NCI-H345 treated with DMSO at 0.1 percent for 48 hours (cell line): ENCODE measurements around the gene ZNF768.
A peak's percentile ranks its signal among the peaks of the same experiment; 100 is the strongest.

Source experiments
- DNase-seq: peaks from one replicate; lab custom pipeline; 2025; ENCODE audit not compliant: unreplicated experiment; lab: John Stamatoyannopoulos, UW

ZNF768 gene

DNA sequence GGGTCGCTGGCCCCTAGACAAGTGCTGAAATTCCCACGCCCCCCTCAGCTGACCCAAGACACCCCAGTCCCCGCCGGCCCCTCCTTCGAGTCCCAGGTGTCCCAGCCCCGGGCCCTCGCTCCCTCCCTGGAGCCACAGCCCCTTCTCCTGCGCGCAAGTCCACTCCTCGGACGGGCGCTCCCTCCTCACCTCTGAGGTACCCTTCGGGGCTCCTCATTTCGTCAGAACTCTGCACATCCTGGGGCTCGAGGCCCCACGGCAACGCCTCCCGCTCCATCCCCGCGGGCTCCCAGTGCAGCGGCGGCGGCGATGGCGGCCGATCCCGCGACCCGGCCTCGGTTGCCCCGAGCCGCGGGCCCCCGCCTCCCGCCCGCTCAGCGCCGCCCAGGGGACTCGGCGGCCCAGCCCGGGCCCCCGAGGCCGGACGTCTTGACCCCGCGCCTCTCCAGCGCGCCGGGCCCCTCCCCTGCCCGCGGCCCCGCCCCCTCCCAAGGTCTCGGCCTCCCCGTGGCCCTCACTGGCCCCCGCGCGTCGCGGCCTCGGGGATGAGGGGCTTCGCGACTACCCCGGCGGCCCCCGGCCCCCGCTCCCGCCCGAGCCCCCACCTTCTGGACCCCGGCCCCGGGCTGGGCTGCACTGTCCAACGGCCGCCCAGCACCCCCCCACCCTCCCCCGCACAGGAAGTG lies at the start of gene ZNF768:
Gene ZNF768 (minus strand): TSS at position 430 of the 686 bp plus-strand sequence. CDS start 153 bp downstream, at position 277.
- DNase-seq, result no peak

DNA sequence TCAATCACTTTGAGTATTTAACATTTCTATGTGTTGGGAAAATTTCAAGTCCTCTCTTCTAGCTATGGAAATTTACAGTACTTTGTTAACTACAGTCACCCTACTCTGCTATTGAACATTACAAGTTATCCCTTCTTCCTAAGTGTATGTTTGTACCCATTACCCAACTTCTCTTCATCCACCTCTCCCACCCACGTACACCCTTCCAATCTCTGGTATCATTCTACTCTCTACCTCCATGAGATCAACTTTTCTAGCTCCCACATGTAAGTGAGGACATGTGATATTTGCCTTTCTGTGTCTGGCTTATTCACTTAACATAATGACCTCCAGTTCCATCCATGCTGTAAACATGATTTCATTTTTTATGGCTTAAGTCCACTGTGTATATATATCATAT lies 48.3 kb upstream of the ZNF768 start:
- no peak for DNase-seq

DNA sequence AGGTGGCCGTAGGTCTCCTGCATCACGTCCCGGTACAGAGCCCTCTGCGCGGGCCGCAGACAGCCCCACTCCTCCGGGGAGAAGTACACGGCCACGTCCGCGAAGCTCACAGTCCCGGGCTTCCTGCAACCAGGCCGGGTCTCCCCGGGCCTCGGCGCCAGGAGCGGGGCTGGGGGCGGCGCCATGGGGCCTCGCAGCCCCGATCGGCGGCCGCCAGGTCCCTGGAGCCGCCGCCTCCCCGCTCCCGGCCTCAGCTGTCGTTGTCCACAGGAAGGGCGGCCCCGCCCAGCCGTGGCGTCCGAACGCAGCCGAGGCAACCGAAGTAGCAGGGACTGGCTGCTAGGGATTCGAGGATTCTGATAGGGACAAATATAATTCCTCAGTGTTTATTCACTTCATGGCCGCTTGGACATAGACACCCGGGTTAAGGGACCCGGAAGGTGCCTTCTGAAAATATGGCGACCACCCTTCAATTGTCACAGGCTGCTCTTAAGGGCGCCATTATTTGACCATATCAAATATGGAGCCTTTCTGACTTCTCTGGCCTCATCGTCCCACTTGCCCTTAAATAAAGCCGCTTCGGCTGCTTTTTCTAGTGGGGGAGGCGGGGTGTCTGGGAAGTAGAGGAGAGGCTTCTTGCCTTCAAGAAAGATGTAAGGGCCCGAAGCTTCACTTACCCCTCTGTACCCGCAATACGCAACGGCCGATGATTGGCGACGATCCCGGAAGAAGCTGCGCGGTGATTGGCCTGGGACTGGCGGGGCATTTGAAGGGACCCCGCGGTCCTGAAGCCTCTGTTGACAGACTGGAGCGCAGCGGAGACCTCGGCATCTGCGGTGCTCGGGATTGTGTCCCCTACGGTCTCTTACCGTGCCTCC lies 45.3 kb upstream of the ZNF768 start, which contains the start of gene ZNF688:
Gene ZNF688 (minus strand): TSS at position 270 of the 878 bp plus-strand sequence. CDS start 85 bp downstream, at position 185.
- DNase-seq, result peak; percentile 98

DNA sequence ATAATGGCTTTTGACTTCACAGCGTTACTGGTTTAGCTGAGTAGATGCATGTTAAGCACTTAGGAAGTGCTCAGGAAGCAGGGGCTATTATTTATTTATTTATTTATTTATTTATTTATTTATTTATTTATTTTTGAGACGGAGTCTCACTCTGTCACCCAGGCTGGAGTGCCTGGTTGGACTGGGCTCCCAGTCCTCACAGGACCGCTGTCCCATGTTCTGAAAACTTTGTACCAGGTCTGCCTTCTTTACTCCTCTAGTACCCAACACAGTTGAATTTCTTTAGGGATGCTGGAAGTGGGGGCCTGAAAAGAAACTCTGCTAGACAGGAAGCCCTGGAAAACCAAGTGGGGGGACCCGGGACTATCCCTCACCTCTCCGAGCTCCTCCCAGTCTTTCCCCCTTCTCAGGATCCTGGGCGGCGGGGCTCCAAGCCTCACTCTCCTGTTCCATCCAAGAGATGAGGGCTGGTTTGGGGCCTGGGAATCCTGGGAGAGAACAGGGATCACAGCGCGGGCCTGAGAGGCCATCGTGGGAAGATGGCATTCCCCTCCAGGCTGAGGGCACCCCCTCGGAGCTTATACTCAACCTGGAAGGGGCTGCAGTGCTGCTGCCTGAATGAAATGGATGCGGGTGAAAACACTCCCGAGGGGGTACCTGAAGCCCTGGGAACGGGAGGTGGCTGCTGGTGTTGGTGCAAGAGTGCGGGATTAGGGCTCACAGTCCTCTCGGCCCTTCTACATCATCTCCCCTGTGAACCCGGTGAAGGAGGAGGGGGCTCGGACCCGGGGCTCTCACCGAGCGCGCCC lies 44.5 kb upstream of the ZNF768 start:
- DNase-seq, result no peak

DNA sequence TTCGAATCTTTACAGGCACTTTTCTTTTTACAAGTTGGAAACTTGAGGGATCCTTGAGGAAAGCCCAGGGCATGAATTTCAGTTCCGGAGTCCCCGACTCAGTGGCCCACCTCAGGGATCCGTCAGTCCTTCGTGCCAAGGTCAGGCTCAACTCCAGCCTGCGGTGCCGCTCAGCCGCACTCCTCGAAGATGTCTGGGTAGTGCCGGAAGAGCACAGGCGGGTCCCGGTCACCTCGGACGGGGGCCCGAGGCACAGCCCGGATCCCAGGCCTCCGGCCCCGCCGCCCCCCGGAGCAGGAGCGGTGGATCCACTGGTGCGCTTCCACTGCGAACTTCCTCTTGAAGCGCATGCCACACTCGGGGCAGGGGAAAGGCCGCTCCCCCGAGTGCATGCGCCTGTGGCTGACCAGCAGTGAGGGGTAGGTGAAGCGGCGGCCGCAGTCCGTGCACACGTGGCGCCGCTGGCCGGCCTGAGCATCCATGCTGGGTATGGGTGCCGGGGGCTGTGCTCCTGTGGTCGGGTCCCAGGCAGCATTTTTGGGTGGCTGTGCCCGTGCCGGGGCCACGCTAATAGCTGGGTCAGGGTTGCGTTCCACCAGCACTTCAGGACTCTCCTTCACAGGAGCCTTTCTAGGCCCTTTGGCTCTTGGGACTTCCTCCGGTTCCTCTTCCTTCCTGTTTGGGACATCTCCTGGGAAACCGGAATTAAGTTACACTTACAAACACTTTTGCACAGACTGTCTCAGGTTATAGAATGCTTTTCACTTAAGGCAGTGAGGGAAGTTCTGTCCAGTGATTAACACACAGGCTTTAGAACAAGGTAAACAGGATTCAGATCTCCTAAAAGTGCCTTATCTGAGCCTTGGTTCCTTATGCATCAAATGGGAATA lies 43.6 kb upstream of the ZNF768 start:
- DNase-seq, result no peak

DNA sequence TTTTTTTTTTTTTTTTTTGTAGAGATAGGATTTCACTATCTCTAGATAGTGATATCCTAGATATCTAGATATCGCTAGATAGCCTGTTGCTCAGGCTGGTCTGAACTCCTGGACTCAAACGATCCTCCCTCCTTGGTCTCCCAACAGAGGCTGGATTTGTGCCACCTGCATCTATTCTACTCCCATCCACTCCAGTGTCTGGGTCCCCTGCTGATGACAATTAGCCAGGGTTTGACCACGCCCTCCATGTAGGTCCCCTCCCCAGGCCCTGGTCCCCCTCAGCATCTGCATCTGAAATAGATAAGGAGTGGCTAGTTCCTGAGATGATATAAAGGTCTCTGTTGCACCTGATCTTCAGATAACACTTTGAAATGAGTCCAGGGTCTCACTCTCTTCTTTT lies 42.9 kb upstream of the ZNF768 start:
- DNase-seq, result no peak

DNA sequence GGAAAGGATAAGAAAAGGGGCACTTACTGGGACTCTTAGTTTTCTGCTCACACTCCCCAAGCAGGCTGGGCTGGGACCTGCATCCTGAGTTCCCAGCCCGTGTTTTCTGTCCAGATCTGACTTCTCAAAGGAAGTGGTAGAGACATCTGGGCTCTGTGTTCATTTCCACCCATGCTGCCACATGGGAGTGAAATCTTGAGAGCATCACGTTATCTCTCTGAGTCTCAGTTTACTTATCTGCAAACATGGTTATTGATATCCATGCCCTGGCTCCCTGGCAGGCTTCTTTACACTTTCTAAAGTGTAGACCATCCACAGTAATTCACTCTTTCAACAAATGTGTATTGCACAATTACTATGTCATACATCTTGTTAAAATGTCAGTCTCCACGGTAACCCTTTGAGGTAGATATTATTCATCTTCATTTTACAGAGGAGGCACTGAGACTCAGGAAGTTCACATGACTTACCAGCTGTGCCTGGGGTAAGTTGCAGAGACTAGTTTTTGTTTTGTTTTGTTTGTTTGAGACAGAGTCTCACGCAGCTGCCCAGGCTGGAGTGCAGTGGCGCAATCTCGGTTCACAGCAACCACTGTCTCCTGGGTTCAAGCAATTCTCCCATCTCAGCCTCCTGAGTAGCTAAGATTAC lies 41.7 kb upstream of the ZNF768 start:
- DNase-seq, result no peak

GRCh38 chr16:30567160-30567990 lies 41.0 kb upstream of the ZNF768 start:
- no peak for DNase-seq

DNA sequence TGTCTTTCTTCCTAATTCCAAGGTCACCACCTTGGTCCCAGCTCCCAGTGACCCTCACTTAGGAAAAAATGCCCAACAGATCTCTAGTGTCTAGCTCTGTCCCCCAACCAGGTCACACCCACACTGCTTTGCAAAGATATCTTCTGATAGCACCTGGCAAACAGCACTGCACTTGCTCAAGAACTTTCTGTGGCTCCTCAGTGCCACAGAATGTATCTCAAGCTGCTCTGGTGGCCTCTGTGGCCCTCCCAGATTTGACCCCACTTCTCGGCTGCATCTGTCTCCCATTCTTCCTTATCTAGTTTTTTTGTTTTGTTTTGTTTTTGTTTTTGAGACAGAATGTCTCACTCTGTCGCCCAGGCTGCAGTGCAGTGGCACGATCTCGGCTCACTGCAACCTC lies 40.2 kb upstream of the ZNF768 start:
- DNase-seq, result no peak

GRCh38 chr16:30565984-30566383 lies 39.6 kb upstream of the ZNF768 start:
- DNase-seq, result no peak

DNA sequence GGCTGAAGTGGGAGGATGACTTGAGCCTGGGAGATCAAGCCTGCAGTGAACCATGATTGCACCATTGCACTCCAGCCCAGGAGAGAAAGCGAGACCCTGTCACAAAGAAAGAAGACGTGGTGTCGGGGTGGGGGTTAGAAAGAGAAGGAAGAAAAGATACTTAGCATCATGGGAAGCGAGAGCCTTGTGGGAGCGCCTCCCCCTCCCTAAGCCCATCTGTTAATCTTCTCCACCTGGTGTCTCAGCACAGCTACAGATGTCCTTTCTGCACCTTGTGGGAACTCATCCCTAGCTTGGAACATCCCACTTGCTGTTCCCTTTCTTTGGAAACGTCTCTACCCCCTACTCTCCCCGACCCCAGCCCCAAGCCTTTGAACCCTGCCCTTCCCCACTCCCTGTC lies 39.2 kb upstream of the ZNF768 start:
- DNase-seq, result no peak

GRCh38 chr16:30562021-30562420 lies 35.7 kb upstream of the ZNF768 start:
- DNase-seq, result no peak

- no peak for DNase-seq
These were observed 34.9 kb upstream of the ZNF768 start for GRCh38 chr16:30561089-30561816.

GRCh38 chr16:30559690-30560089 lies 33.3 kb upstream of the ZNF768 start:
- no peak for DNase-seq

DNA sequence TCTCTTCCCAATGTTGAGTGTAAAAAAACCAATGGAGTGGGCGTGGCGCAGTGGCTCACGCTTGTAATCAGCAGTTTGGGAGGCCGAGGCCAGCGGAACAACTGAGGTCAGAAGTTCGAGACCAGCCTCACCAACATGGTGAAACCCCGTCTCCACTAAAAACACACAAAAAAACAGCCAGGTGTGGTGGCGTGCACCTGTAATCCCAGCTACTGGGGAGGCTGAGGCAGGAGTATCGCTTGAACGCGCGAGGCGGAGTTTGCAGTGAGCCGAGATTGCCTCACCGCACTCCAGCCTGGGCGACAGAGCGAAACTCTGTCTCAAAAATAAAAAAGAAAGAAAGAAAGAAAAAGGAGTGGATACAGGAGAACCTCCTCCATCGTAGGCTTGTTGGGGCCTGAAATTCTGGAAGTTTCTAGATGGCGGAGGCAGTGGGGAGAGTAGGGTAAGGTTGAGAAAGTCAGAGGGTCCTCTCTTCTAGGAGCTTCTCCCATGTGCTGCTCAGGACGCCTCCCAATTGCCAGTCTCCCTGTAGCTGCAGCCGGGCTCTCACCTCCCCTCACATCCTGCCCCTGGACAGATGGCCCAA lies 32.5 kb upstream of the ZNF768 start:
- DNase-seq, result no peak

- peak; percentile 99 for DNase-seq
These were observed 31.8 kb upstream of the ZNF768 start, which contains the start of gene ZNF764 for GRCh38 chr16:30557957-30558788. ZNF764 (minus strand) TSS chr16:30558374; CDS start chr16:30558182, 192 bp downstream.

DNA sequence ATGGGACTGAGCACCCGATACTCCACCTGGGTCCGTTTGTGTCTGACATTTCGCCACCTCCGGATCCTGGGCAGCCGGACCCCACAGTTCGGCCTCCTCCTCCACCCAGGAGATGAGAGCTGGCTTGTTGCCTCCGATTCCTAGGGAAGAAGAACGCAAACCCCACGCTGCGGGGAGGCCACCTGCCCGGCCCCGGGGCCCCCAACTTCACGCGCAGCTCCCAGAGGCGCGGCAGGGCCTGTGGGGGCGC lies 31.3 kb upstream of the ZNF768 start:
- no peak for DNase-seq
